Spleen (tissue), 11 donors: ENCODE measurements around the gene SAMD14. TPM values are rescaled to one million over a fixed set of nuclear protein-coding genes. Genes with fewer than 3 reads are reported as not detected.

Experiments used
- DNase-seq: peaks from one replicate; pipeline ENCODE4 v3.0.0-alpha.2; 2020
- H3K27ac ChIP-seq, 8 donors: fragments of 200-600 bp; sonication (generic) in 7 of 8; 1 replicate in 4 of 8; 2 replicates in 4 of 8; pipeline versions ENCODE4 v1.5.0 to v1.8.0; 2016 to 2021; ENCODE audit warnings: inconsistent platforms in 4 of 8, mild to moderate bottlenecking in 4 of 8, moderate library complexity in 1 of 8
- H3K27me3 ChIP-seq, 7 donors: fragments of 200-600 bp; sonication (generic) in 6 of 7; replicated peaks in 1 of 7; 1 replicate in 4 of 7; 2 replicates in 3 of 7; pipeline versions ENCODE4 v1.5.0 to v1.8.0; 2016 to 2021; ENCODE audit warnings: inconsistent platforms in 3 of 7, mild to moderate bottlenecking in 1 of 7
- H3K36me3 ChIP-seq, 6 donors: fragments of 200-600 bp; sonication (generic) in 5 of 6; 1 replicate in 4 of 6; 2 replicates in 2 of 6; pipeline versions ENCODE4 v1.5.0 to v1.8.0; 2016 to 2021; ENCODE audit warnings: inconsistent platforms in 2 of 6
- H3K4me1 ChIP-seq, 6 donors: fragments of 200-600 bp; sonication (generic) in 5 of 6; 1 replicate in 3 of 6; 2 replicates in 3 of 6; pipeline versions ENCODE4 v1.5.0 to v1.8.0; 2016 to 2021; ENCODE audit warnings: inconsistent platforms in 3 of 6
- H3K4me3 ChIP-seq, 8 donors: fragments of 200-600 bp; sonication (generic) in 7 of 8; 1 replicate in 4 of 8; 2 replicates in 4 of 8; pipeline versions ENCODE4 v1.5.0 to v1.8.0; 2016 to 2021; ENCODE audit warnings: inconsistent platforms in 4 of 8, mild to moderate bottlenecking in 4 of 8, moderate library complexity in 2 of 8
- H3K9me3 ChIP-seq, 8 donors: fragments of 200-600 bp; sonication (generic) in 7 of 8; 1 replicate in 4 of 8; 2 replicates in 4 of 8; pipeline versions ENCODE4 v1.5.0 to v1.8.0; 2016 to 2021; ENCODE audit warnings: inconsistent platforms in 4 of 8
- POLR2A ChIP-seq, 3 donors: fragments of 450-650 bp; IDR thresholded peaks; one replicate each; pipeline ENCODE4 v1.5.1; 2017; ENCODE audit warnings: antibody characterized with exemption in 3 of 3, mild to moderate bottlenecking in 1 of 3
- POLR2AphosphoS5 ChIP-seq, 3 donors: sonication (generic); formaldehyde crosslinking; IDR thresholded peaks; one replicate each; pipeline ENCODE4 v1.5.1; 2017; ENCODE audit warnings: antibody characterized with exemption in 3 of 3
- WGBS, 5 donors: extraction: QIAGEN DNeasy Blood & Tissue Kit in 3 of 5; methylation state at CpG; one replicate each; pipeline versions ENCODE4 v1.1.5 to v1.1.7; 2013 to 2018; 5-methylcytosine and 5-hydroxymethylcytosine counted together
- intact Hi-C: fragments of 100-400 bp; cut with DNase I; formaldehyde crosslinking; loops from one replicate; pipeline ENCODE4 v1.15.0; 2023; ENCODE audit warnings: low total_unique reads
- polyA plus RNA-seq, 3 donors: library from polyadenylated mRNA; stranded (reverse); fragments of 200-250 nt; gene quantifications; one replicate each; pipeline ENCODE4 v1.2.1, GENCODE V29; 2013
- total RNA-seq, 7 donors: library from RNA; depleted of rRNA in 3 of 7; stranded (reverse); fragments of >200 nt in 3 of 7; fragmentation: NEBNext Ultra II Directional in 4 of 7; extraction: Animal tissue kit (Norgen Biotek cat#: 25700) in 4 of 7; gene quantifications; one replicate each; pipeline versions ENCODE4 v1.1.0 to v1.2.1, GENCODE V29; 2016 to 2021
- TF ChIP-seq, protein P1 (sequence below), 11 experiments: fragments of 200-600 bp in 7 of 11; fragments of 450-650 bp in 4 of 11; sonication (generic) in 4 of 11; IDR thresholded peaks in 8 of 11; conservative IDR thresholded peaks in 3 of 11; 1 replicate in 7 of 11; 2 replicates in 4 of 11; pipeline versions ENCODE4 v1.4.0 to v1.8.0; 2016 to 2021; ENCODE audit warnings: antibody characterized with exemption in 11 of 11, inconsistent platforms in 4 of 11, mild to moderate bottlenecking in 1 of 11
- donor health status: healthy with polysubstance abuse.
- donor health status: DM: no; HTN: no; CAD: no; lungs with moderate emphysema.
- donor health status: DM: no; HTN: no; CAD: no.
- donor health status: Bipolar disorder and iron deficiency.
- donor health status: healthy.
- donor health status: DM: no; HTN: no; CAD: no.
- donor health status: DM: yes; HTN: yes; CAD: no.

SAMD14 gene
- total and polyA plus RNA-seq, 10 donors, result 1.1 to 7.5 (median 2.1) TPM

DNA sequence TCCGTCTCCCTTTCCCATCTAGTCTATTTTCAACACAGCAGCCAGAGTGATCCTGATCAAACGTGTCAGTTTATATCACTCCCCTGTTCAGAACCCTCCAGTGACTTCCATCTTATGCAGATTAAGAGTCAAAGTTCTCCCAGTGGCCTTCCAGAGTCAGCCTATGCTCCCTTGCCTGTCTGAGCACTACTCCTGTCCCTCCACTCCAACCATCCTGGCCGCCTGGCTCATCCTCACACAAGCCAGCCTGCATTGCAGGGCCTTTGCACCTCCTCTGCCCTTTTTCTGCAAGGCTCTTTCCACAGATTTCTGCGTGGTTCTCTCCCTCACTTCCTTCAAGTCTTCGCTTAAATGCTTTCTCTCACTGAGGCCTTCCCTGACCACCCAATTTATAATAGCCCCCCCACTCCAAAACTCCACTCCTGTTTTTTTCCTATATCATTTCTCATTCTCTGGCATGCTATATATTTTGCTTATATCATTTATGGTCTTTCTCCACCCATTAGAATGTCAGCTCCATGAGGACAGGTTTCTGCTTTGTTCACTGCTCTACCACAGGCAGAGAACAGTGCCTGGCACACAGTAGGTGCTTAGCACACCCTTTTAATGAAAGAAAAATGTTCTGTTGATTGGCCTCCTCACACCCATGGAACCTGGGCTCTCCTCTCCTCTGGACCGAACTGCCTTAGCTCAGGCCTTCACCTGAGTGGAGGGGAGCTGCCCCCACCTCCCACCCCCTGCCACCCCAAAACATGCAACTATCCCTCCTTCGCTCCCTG is 9.3 kb downstream of the SAMD14 start:
- 83 to 94% (median 90%) methylated on average over 7 of the region's 7 CpGs for WGBS, 5 donors
- no peak for DNase-seq
- Histone ChIP-seq H3K27me3 (peaks cover 0 to 37% (median 10%) of the 10 kb centered on the region in 7 donors), H3K27ac (no peak overlapping the region), H3K9me3 (no peaks in the 10 kb centered on the region), H3K4me3 (no peak overlapping the region), H3K4me1 (peaks cover 5 to 32% (median 21%) of the 10 kb centered on the region in 6 donors), H3K36me3 (no peaks in the 10 kb centered on the region)
- TF ChIP-seq POLR2AphosphoS5 (IDR thresholded peaks at IDR 0.05) (no peak), POLR2A (IDR thresholded peaks at IDR 0.05) (no peak)
- TF ChIP-seq, protein P1, sequence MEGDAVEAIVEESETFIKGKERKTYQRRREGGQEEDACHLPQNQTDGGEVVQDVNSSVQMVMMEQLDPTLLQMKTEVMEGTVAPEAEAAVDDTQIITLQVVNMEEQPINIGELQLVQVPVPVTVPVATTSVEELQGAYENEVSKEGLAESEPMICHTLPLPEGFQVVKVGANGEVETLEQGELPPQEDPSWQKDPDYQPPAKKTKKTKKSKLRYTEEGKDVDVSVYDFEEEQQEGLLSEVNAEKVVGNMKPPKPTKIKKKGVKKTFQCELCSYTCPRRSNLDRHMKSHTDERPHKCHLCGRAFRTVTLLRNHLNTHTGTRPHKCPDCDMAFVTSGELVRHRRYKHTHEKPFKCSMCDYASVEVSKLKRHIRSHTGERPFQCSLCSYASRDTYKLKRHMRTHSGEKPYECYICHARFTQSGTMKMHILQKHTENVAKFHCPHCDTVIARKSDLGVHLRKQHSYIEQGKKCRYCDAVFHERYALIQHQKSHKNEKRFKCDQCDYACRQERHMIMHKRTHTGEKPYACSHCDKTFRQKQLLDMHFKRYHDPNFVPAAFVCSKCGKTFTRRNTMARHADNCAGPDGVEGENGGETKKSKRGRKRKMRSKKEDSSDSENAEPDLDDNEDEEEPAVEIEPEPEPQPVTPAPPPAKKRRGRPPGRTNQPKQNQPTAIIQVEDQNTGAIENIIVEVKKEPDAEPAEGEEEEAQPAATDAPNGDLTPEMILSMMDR (IDR thresholded peaks at IDR 0.05 in 8 of 11, conservative IDR thresholded peaks at IDR 0.05 in 3 of 11), result no peak
- intact Hi-C loops, result no loop called here

DNA sequence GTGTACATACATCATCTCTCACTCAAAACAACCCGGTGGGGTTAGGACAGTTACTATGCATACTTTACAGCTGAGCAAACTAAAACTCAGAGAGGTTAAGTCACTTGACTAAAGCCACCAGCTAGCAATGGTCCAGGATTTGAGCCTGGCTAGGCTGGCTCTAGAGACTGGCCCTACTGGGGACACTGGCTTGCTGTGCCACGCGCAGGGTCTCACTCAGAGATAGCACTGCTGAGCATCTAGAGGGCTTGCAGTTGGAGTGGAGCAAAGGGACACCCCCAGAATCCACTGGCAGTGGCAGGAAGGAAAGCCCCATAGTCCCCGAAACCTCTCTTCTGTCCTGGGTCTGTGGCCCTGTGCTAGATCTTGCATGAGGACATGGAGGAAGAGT is 11.1 kb downstream of the SAMD14 start:
- peaks cover 5 to 35% (median 20%) of the 10 kb centered on the region in 6 donors for H3K4me1 ChIP-seq
- 89 to 90% (median 90%) methylated on average over 4 of the region's 4 CpGs for WGBS, 5 donors
- TF ChIP-seq POLR2AphosphoS5 (IDR thresholded peaks at IDR 0.05) (no peak), POLR2A (IDR thresholded peaks at IDR 0.05) (no peak)
- TF ChIP-seq, protein P1 (IDR thresholded peaks at IDR 0.05 in 8 of 11, conservative IDR thresholded peaks at IDR 0.05 in 3 of 11), result no peak
- no peak overlapping the region for H3K27ac ChIP-seq
- H3K27me3 ChIP-seq, result peaks cover 0 to 56% (median 12%) of the 10 kb centered on the region in 7 donors
- H3K9me3 ChIP-seq, result no peaks in the 10 kb centered on the region
- intact Hi-C loops, result loop anchor here (10.0 kb wide), 1 partner anchor 176 kb away; no protein-coding TSS in a partner anchor
- no peak overlapping the region for H3K4me3 ChIP-seq
- DNase-seq, result no peak
- no peaks in the 10 kb centered on the region for H3K36me3 ChIP-seq

DNA sequence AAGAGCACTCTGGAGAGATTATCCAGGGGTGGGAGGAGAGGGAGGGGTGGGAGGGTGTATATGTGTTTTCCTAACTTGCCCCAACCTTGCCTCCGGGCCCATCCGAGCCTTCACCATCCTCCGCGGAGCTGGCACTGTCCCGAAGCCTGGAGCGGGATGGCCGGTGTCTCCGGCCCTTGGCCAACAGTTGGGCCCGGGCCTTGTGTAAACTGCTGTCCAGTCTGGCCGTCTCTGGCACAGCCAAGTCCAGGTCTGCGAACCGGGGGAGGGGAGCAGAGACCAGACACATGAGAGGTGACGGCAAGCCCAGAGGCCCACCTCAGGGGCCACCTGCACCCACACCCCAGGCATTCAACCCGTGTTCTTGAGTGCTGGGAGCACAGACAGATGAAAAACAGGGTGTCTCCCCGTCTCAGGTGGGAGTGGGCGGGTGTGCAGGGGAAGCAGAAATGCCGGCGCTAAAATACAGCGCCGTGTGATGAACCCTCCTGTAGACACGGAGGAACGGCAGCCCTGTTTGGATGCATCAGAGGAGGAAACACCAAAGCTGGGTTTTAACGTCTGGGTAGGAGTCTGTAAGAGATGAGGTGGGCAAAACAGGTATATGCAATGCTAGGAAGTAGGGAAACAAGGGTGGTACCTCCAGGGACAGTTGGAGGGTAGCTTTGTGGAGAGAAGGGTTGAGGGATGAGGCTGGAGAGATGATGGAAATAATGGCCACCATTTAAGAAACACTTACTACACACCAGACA is 11.7 kb downstream of the SAMD14 start:
- 86 to 92% (median 91%) methylated on average over 22 to 23 of the region's 23 CpGs for WGBS, 5 donors
- peaks cover 0 to 57% (median 12%) of the 10 kb centered on the region in 7 donors for H3K27me3 ChIP-seq
- H3K36me3 ChIP-seq, result no peaks in the 10 kb centered on the region
- no peak for DNase-seq
- TF ChIP-seq POLR2A (IDR thresholded peaks at IDR 0.05) (no peak), POLR2AphosphoS5 (IDR thresholded peaks at IDR 0.05) (no peak)
- TF ChIP-seq, protein P1 (IDR thresholded peaks at IDR 0.05 in 8 of 11, conservative IDR thresholded peaks at IDR 0.05 in 3 of 11), result no peak
- H3K4me3 ChIP-seq, result no peak overlapping the region
- intact Hi-C loops, result loop anchor here (10.0 kb wide), 1 partner anchor 177 kb away; no protein-coding TSS in a partner anchor
- H3K27ac ChIP-seq, result no peak overlapping the region
- H3K4me1 ChIP-seq, result peaks cover 5 to 32% (median 17%) of the 10 kb centered on the region in 6 donors
- no peaks in the 10 kb centered on the region for H3K9me3 ChIP-seq
